Osteocyte (in vitro differentiated cells): ENCODE data around the gene HAGHL. TPM values are rescaled to one million over a fixed set of nuclear protein-coding genes. Genes with fewer than 3 reads are reported as not detected.

Source experiments
- DNase-seq: peaks from one replicate; pipeline ENCODE4 v3.0.0; 2021; ENCODE audit warnings: mixed read lengths; ENCODE audit not compliant: unreplicated experiment; ENCODE audit errors: extremely low spot score
- H3K27ac Mint-ChIP-seq: one replicate; pipeline ENCODE4 v1.8.0; 2021; ENCODE audit warnings: mild to moderate bottlenecking, mixed read lengths; ENCODE audit not compliant: unreplicated experiment
- H3K27me3 Mint-ChIP-seq: one replicate; pipeline ENCODE4 v1.8.0; 2021; ENCODE audit warnings: mixed read lengths; ENCODE audit not compliant: unreplicated experiment
- H3K36me3 Mint-ChIP-seq: one replicate; pipeline ENCODE4 v1.8.0; 2021; ENCODE audit warnings: mixed read lengths; ENCODE audit not compliant: unreplicated experiment
- H3K4me1 Mint-ChIP-seq: one replicate; pipeline ENCODE4 v1.8.0; 2021; ENCODE audit warnings: mixed read lengths; ENCODE audit not compliant: unreplicated experiment
- H3K4me3 Mint-ChIP-seq: one replicate; pipeline ENCODE4 v1.8.0; 2021; ENCODE audit warnings: mild to moderate bottlenecking, moderate library complexity, mixed read lengths; ENCODE audit not compliant: unreplicated experiment
- H3K9me3 Mint-ChIP-seq: one replicate; pipeline ENCODE4 v1.8.0; 2021; ENCODE audit warnings: mixed read lengths; ENCODE audit not compliant: unreplicated experiment
- microRNA-seq: library from miRNA; unstranded; fragments of <30 nt; microRNA quantifications from one replicate; pipeline ENCODE4 v1.1.0, GENCODE V29; 2020; ENCODE audit not compliant: unreplicated experiment
- total RNA-seq: library from RNA; stranded (reverse); gene quantifications from 2 replicates; pipeline ENCODE4 v1.2.1, GENCODE V29; 2021
- TF ChIP-seq, protein P1 (sequence below): fragments of 200-600 bp; sonication (generic); IDR thresholded peaks from 2 replicates; pipeline ENCODE4 v1.5.0; 2021; ENCODE audit warnings: antibody characterized with exemption, mild to moderate bottlenecking, moderate library complexity

HAGHL gene
- total RNA-seq, 1 donor from 2014 or later: 17.3 TPM

DNA sequence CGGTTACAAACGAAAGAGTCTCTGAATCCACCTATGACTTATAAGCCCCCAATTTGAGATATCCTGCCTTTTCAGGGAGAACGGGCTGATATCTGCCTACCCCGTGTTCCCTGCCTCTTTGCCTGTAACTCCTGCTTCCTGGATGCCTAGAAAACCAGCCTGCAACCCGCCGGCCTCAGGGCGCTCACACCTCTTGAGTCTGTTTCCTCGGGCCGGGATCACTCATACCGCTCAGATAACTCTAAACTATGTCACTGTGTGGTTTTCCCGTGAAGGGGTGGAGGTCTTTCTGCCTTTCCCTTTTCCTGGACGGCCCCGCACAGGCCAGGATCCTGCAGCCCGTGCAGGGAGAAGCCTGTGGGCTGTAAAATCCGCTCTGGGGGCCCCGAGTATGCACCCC is 50.9 kb downstream of the HAGHL start:
- Mint-ChIP-seq H3K4me3 (no peak overlapping the region), H3K4me1 (peaks cover 4% of the 10 kb centered on the region), H3K9me3 (no peaks in the 10 kb centered on the region), H3K36me3 (no peaks in the 10 kb centered on the region), H3K27me3 (no peaks in the 10 kb centered on the region), H3K27ac (no peak overlapping the region)
- no peak for DNase-seq
- TF ChIP-seq, protein P1, sequence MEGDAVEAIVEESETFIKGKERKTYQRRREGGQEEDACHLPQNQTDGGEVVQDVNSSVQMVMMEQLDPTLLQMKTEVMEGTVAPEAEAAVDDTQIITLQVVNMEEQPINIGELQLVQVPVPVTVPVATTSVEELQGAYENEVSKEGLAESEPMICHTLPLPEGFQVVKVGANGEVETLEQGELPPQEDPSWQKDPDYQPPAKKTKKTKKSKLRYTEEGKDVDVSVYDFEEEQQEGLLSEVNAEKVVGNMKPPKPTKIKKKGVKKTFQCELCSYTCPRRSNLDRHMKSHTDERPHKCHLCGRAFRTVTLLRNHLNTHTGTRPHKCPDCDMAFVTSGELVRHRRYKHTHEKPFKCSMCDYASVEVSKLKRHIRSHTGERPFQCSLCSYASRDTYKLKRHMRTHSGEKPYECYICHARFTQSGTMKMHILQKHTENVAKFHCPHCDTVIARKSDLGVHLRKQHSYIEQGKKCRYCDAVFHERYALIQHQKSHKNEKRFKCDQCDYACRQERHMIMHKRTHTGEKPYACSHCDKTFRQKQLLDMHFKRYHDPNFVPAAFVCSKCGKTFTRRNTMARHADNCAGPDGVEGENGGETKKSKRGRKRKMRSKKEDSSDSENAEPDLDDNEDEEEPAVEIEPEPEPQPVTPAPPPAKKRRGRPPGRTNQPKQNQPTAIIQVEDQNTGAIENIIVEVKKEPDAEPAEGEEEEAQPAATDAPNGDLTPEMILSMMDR: no peak

DNA sequence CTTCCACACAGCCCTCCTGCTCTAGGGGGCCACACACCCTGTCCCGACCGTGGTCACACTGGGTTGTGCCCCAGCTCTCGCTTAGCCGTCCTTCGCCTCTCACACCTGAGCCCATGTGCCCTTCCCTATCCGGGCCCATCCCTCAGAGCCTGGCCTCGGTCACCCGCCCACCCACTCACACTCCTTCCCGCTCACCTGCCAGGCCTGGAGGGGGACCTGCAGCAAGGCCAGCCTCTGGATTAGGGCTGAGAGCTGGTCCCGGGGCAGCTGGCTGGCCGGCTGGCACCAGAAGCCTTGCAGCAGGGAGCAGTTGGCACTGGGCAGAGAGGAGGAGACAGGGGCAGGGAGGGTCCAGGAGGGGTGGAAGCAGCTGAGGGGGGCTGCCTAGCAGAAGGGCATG is 51.5 kb downstream of the HAGHL start:
- Mint-ChIP-seq H3K27me3 (no peaks in the 10 kb centered on the region), H3K36me3 (no peaks in the 10 kb centered on the region), H3K4me3 (no peak overlapping the region), H3K4me1 (peaks cover 4% of the 10 kb centered on the region), H3K27ac (no peak overlapping the region), H3K9me3 (no peaks in the 10 kb centered on the region)
- no peak for DNase-seq
- TF ChIP-seq, protein P1: no peak

DNA sequence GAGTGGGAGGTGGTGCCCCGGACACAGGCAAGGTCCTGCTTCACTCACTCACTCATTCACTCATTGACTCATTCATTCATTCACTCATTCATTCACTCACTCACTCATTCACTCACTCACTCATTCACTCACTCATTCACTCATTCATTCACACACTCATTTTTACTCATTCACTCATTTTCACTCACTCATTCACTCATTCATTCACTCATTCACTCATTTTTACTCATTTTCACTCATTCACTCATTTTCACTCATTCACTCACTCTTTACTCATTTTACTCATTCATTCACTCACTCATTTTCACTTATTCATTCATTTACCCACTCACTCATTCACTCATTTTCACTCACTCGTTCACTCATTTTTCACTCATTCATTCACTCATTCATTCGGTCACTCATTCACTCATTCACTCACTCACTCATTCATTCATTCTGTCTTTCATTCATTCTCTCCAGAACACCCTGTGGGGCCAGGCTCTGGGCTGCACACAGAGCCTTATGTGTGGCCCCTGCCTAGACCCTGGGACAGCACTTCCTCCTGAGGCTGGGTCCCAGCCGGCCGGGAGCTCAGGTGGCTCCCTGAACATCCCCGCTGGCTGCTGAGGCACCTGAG is 52.1 kb downstream of the HAGHL start:
- H3K4me1 Mint-ChIP-seq: peaks cover 4% of the 10 kb centered on the region
- no peaks in the 10 kb centered on the region for H3K27me3 Mint-ChIP-seq
- no peaks in the 10 kb centered on the region for H3K36me3 Mint-ChIP-seq
- no peak overlapping the region for H3K4me3 Mint-ChIP-seq
- H3K9me3 Mint-ChIP-seq: no peaks in the 10 kb centered on the region
- DNase-seq: no peak
- H3K27ac Mint-ChIP-seq: no peak overlapping the region
- TF ChIP-seq, protein P1: no peak

Small RNA genes lying within 50 kb of the gene (microRNA-seq; reads per million reads assigned to microRNA genes)
- gene MIR662: not detected

Other genes with a start within 250 kb of the HAGHL start
- 38.3 and 39.9 TPM in 2 replicates for gene CAPN15, start 199.4 kb upstream of the HAGHL start, total RNA-seq
- not detected in 2 replicates for gene PRR35, start 166.7 kb upstream of the HAGHL start, total RNA-seq
- gene NHLRC4, start 160.1 kb upstream of the HAGHL start, total RNA-seq: 0.57 and 1.7 TPM in 2 replicates
- 62.0 and 63.6 TPM in 2 replicates for gene PIGQ, start 157.1 kb upstream of the HAGHL start, total RNA-seq
- 17.1 and 20.0 TPM in 2 replicates for gene RAB40C, start 137.0 kb upstream of the HAGHL start, total RNA-seq
- 0.47 and 0.56 TPM in 2 replicates for gene WFIKKN1, start 96.1 kb upstream of the HAGHL start, total RNA-seq
- 58.2 and 69.8 TPM in 2 replicates for gene METTL26, start 90.8 kb upstream of the HAGHL start, total RNA-seq
- gene MCRIP2, start 85.3 kb upstream of the HAGHL start, total RNA-seq: 11.3 and 14.8 TPM in 2 replicates
- gene WDR90, start 77.7 kb upstream of the HAGHL start, total RNA-seq: 28.2 and 38.9 TPM in 2 replicates
- gene RHOT2, start 59.0 kb upstream of the HAGHL start, total RNA-seq: 125 and 126 TPM in 2 replicates
- 3.6 and 5.4 TPM in 2 replicates for gene RHBDL1, start 51.4 kb upstream of the HAGHL start, total RNA-seq
- 109 and 116 TPM in 2 replicates for gene STUB1, start 46.7 kb upstream of the HAGHL start, total RNA-seq
- 57.6 and 62.1 TPM in 2 replicates for gene JMJD8, start 42.8 kb upstream of the HAGHL start, total RNA-seq
- gene WDR24, start 36.7 kb upstream of the HAGHL start, total RNA-seq: 19.4 and 19.9 TPM in 2 replicates
- gene FBXL16, start 21.3 kb upstream of the HAGHL start, total RNA-seq: 0.32 and 0.44 TPM in 2 replicates
- 48.2 and 49.7 TPM in 2 replicates for gene METRN, start 12.0 kb upstream of the HAGHL start, total RNA-seq
- 41.5 and 41.7 TPM in 2 replicates for gene ANTKMT, start 6.0 kb upstream of the HAGHL start, total RNA-seq
- gene CCDC78, start 663 bp upstream of the HAGHL start, total RNA-seq: 2.6 and 3.1 TPM in 2 replicates
- gene CIAO3, start 13.9 kb downstream of the HAGHL start, total RNA-seq: 31.4 and 31.5 TPM in 2 replicates
- 0.19 and 0.21 TPM in 2 replicates for gene MSLN, start 33.6 kb downstream of the HAGHL start, total RNA-seq
- gene RPUSD1, start 61.3 kb downstream of the HAGHL start, total RNA-seq: 20.8 and 24.3 TPM in 2 replicates
- 19.3 and 25.4 TPM in 2 replicates for gene CHTF18, start 61.5 kb downstream of the HAGHL start, total RNA-seq
- not detected in 2 replicates for gene GNG13, start 73.6 kb downstream of the HAGHL start, total RNA-seq
- gene LMF1, start 243.9 kb downstream of the HAGHL start, total RNA-seq: 24.6 and 27.4 TPM in 2 replicates